Ishikawa (cell line): ENCODE results near the gene NRCAM.

Source experiments
- CEBPB ChIP-seq: IDR thresholded peaks from 2 replicates; pipeline ENCODE4 v1.6.1; 2012
- CREB1 ChIP-seq: IDR thresholded peaks from 2 replicates; pipeline ENCODE4 v1.6.1; 2012; ENCODE audit warnings: low read depth
- EGR1 ChIP-seq: IDR thresholded peaks from 2 replicates; pipeline ENCODE4 v1.6.1; 2012
- EP300 ChIP-seq: IDR thresholded peaks from 2 replicates; pipeline ENCODE4 v1.6.1; 2012; ENCODE audit warnings: borderline replicate concordance
- FOXM1 ChIP-seq: IDR thresholded peaks from 2 replicates; pipeline ENCODE4 v1.6.1; 2012; ENCODE audit warnings: low read depth, borderline replicate concordance
- MAX ChIP-seq: IDR thresholded peaks from 2 replicates; pipeline ENCODE4 v1.6.1; 2012
- NFIC ChIP-seq: IDR thresholded peaks from 2 replicates; pipeline ENCODE4 v1.6.1; 2012
- RAD21 ChIP-seq: IDR thresholded peaks from 2 replicates; pipeline ENCODE4 v1.6.1; 2012; ENCODE audit warnings: low read depth
- REST ChIP-seq: IDR thresholded peaks from 2 replicates; pipeline ENCODE4 v1.6.1; 2012; ENCODE audit warnings: low read depth, mild to moderate bottlenecking
- TAF1 ChIP-seq: IDR thresholded peaks from 2 replicates; pipeline ENCODE4 v1.6.1; 2012; ENCODE audit warnings: low read depth, mild to moderate bottlenecking
- TCF12 ChIP-seq: IDR thresholded peaks from 2 replicates; pipeline ENCODE4 v1.6.1; 2012; ENCODE audit warnings: low read depth
- TEAD4 ChIP-seq: IDR thresholded peaks from 2 replicates; pipeline ENCODE4 v1.6.1; 2012
- USF1 ChIP-seq: IDR thresholded peaks from 2 replicates; pipeline ENCODE4 v1.6.1; 2012
- YY1 ChIP-seq: IDR thresholded peaks from 2 replicates; pipeline ENCODE4 v1.6.1; 2012; ENCODE audit warnings: low read depth
- ZBTB7A ChIP-seq: IDR thresholded peaks from 2 replicates; pipeline ENCODE4 v1.6.1; 2012; ENCODE audit warnings: low read depth

The NRCAM gene

GRCh38 chr7:108440613-108441012 is 15.6 kb downstream of the NRCAM start:
- TF ChIP-seq USF1 (no peak), TCF12 (no peak), RAD21 (no peak), NFIC (no peak), ZBTB7A (no peak), REST (no peak), CREB1 (no peak), EP300 (no peak), FOXM1 (no peak), TEAD4 (no peak)

- TF ChIP-seq TAF1 (no peak), FOXM1 (no peak), REST (no peak), MAX (no peak), ZBTB7A (no peak), EGR1 (no peak)
Measured at GRCh38 chr7:108436906-108437305, 19.3 kb downstream of the NRCAM start.

- TF ChIP-seq CEBPB, result no peak
Measured at GRCh38 chr7:108434010-108434409, 22.2 kb downstream of the NRCAM start.

GRCh38 chr7:108431099-108431498 is 25.1 kb downstream of the NRCAM start:
- TF ChIP-seq NFIC (no peak), EP300 (no peak), USF1 (no peak), TEAD4 (no peak), RAD21 (no peak), TAF1 (no peak), EGR1 (no peak), YY1 (no peak), ZBTB7A (no peak), FOXM1 (no peak), TCF12 (no peak), CREB1 (no peak), MAX (no peak), CEBPB (no peak), REST (no peak)

GRCh38 chr7:108430664-108431063 is 25.6 kb downstream of the NRCAM start:
- no peak for TF ChIP-seq YY1
- no peak for TF ChIP-seq CREB1
- TF ChIP-seq EP300, result no peak
- TF ChIP-seq MAX, result no peak
- no peak for TF ChIP-seq ZBTB7A
- TF ChIP-seq TAF1, result no peak
- no peak for TF ChIP-seq REST
- TF ChIP-seq USF1, result no peak
